Panc1 (cell line): ENCODE results near the gene PDK2. TPM values are rescaled to one million over a fixed set of nuclear protein-coding genes. Genes with fewer than 3 reads are reported as not detected.

Experiments used
- ATAC-seq: fragments of 200-7000 bp; cut with Tn5 transposase; 2 replicates; pipeline ENCODE4 v1.9.1; 2020; ENCODE audit warnings: mild to moderate bottlenecking, moderate library complexity
- BruUV-seq: library from RNA; stranded (reverse); fragments of 400-500 nt; replicated peaks from 2 replicates; lab custom pipeline; 2021; lab: Mats Ljungman, UMichigan
- CTCF ChIA-PET: fragments of 300-600 bp; sonication (Branson Sonifier 250); formaldehyde crosslinking; loops from one replicate; lab custom pipeline; 2022; ENCODE audit warnings: antibody characterized with exemption; lab: Charles Lee
- POLR2A ChIA-PET: fragments of 300-600 bp; sonication (Branson Sonifier 250); formaldehyde crosslinking; loops from one replicate; lab custom pipeline; 2022; ENCODE audit warnings: antibody characterized with exemption; lab: Charles Lee
- DNase-seq: peaks from one replicate; pipeline ENCODE4 v3.0.0-alpha.2; 2010; ENCODE audit warnings: low read depth, low spot score
- H3K27ac ChIP-seq: 2 replicates; pipeline ENCODE4 v1.5.1; 2011; ENCODE audit warnings: mild to moderate bottlenecking, low read length, inconsistent platforms
- H3K27me3 ChIP-seq: fragments of 200-500 bp; sonication (Bioruptor generic); 2 replicates; pipeline ENCODE4 v1.6.0; 2014; ENCODE audit warnings: low read length, inconsistent platforms; ENCODE audit not compliant: control insufficient read depth, insufficient read depth
- H3K36me3 ChIP-seq: fragments of 200-500 bp; sonication (Bioruptor generic); 2 replicates; pipeline ENCODE4 v1.5.1; 2014; ENCODE audit warnings: inconsistent platforms, mild to moderate bottlenecking, low read length, moderate library complexity; ENCODE audit not compliant: control insufficient read depth, insufficient read depth
- H3K4me1 ChIP-seq: 2 replicates; pipeline ENCODE4 v1.5.1; 2011; ENCODE audit warnings: inconsistent platforms, mild to moderate bottlenecking, low read length, moderate library complexity; ENCODE audit not compliant: control insufficient read depth, insufficient read depth
- H3K4me3 ChIP-seq, 2 experiments: 2 replicates each; pipeline ENCODE4 v1.5.1; 2011 to 2012; ENCODE audit warnings: low read depth in 2 of 2, low read length in 2 of 2, mild to moderate bottlenecking in 2 of 2, inconsistent platforms in 1 of 2, moderate library complexity in 1 of 2
- H3K9me3 ChIP-seq: fragments of 200-500 bp; sonication (Bioruptor generic); 2 replicates; pipeline ENCODE4 v1.5.1; 2014; ENCODE audit warnings: low read depth, mild to moderate bottlenecking, inconsistent platforms, low read length, moderate library complexity; ENCODE audit not compliant: control insufficient read depth, insufficient read depth
- CTCF ChIP-seq: fragments of 450-650 bp; IDR thresholded peaks from 2 replicates; pipeline ENCODE4 v1.5.1; 2017; ENCODE audit warnings: mild to moderate bottlenecking
- POLR2AphosphoS5 ChIP-seq: IDR thresholded peaks from 2 replicates; pipeline ENCODE4 v1.6.1; 2012; ENCODE audit warnings: mild to moderate bottlenecking, low read depth, low read length, moderate library complexity
- REST ChIP-seq, 2 experiments: IDR thresholded peaks; 2 replicates each; pipeline ENCODE4 v1.6.1; 2011 to 2012; ENCODE audit warnings: low read depth in 2 of 2, control low read depth in 1 of 2, low read length in 1 of 2, mild to moderate bottlenecking in 1 of 2, moderate library complexity in 1 of 2; ENCODE audit not compliant: insufficient read depth in 1 of 2
- SIN3A ChIP-seq: IDR thresholded peaks from 2 replicates; pipeline ENCODE4 v1.6.1; 2012; ENCODE audit warnings: low read depth, mild to moderate bottlenecking, low read length, moderate library complexity, borderline replicate concordance; ENCODE audit not compliant: insufficient read depth
- TCF7L2 ChIP-seq: IDR thresholded peaks from 2 replicates; pipeline ENCODE4 v1.6.1; 2011; ENCODE audit warnings: mild to moderate bottlenecking, low read depth, low read length, inconsistent platforms
- in situ Hi-C: cut with HindIII; loops from 2 replicates; pipeline ENCODE4 v1.10.0; 2016; ENCODE audit warnings: low sequenced_read_pairs, low pct_unique_long_range_greater_than_20kb
- intact Hi-C: fragments of 100-400 bp; cut with micrococcal nuclease; formaldehyde crosslinking; loops from one replicate; pipeline ENCODE4 v1.10.0; 2022; ENCODE audit not compliant: unreplicated experiment
- total RNA-seq: library from RNA; stranded (reverse); gene quantifications from one replicate; pipeline ENCODE4 v1.2.1, GENCODE V29; 2021; ENCODE audit not compliant: unreplicated experiment

PDK2 gene
- total RNA-seq, 1 experiment from 2014 or later, result 46.0 TPM

GRCh38 chr17:50107790-50108414 is 12.8 kb downstream of the PDK2 start:
- H3K27ac ChIP-seq, result no peak overlapping the region
- no peaks in the 10 kb centered on the region for H3K9me3 ChIP-seq
- intact Hi-C loops (no loop called here), in situ Hi-C loops (no loop called here)
- BruUV-seq, result no TSS peak
- no peak overlapping the region for H3K4me3 ChIP-seq
- ChIA-PET CTCF (no interaction called here), POLR2A (no interaction called here)
- ATAC-seq (no peak), DNase-seq (no peak)
- H3K36me3 ChIP-seq, result no peaks in the 10 kb centered on the region
- TF ChIP-seq REST (IDR thresholded peaks at IDR 0.05; ENCODE audit: insufficient read depth in 1 of 2, low read depth in 2 of 2, low read length in 1 of 2), result no peak
- peaks cover 10% of the 10 kb centered on the region for H3K4me1 ChIP-seq
- no peaks in the 10 kb centered on the region for H3K27me3 ChIP-seq

- CTCF ChIA-PET, result interaction anchor here (1.1 kb wide), 1 partner anchor 14 kb away, joined by 3 read pairs; no protein-coding TSS in a partner anchor
- Histone ChIP-seq H3K9me3 (no peaks in the 10 kb centered on the region), H3K27ac (no peak overlapping the region), H3K4me1 (peaks cover 15% of the 10 kb centered on the region), H3K4me3 (no peak overlapping the region), H3K27me3 (no peaks in the 10 kb centered on the region), H3K36me3 (no peaks in the 10 kb centered on the region)
- DNase-seq (no peak), ATAC-seq (no peak)
- intact Hi-C loops (no loop called here), in situ Hi-C loops (no loop called here)
- TF ChIP-seq CTCF (no peak), TCF7L2 (no peak), REST (IDR thresholded peaks at IDR 0.05; ENCODE audit: insufficient read depth in 1 of 2, low read depth in 2 of 2, low read length in 1 of 2) (no peak), SIN3A (no peak), POLR2AphosphoS5 (no peak)
- POLR2A ChIA-PET, result no interaction called here
- BruUV-seq, result no TSS peak
Observed at GRCh38 chr17:50108556-50108955, 13.4 kb downstream of the PDK2 start.
